ENCODE results near the gene GRIP1.

GRCh38 chr12:66365718-66366490, 313.0 kb downstream of the GRIP1 start:
- TF ChIP-seq CTCF (IDR thresholded peaks at IDR 0.05 in 4 of 5, conservative IDR thresholded peaks at IDR 0.05 in 1 of 5) (no peak), POLR2A (IDR thresholded peaks at IDR 0.05) (no peak)
